ENCODE data around the gene INAFM1.

The INAFM1 gene

DNA sequence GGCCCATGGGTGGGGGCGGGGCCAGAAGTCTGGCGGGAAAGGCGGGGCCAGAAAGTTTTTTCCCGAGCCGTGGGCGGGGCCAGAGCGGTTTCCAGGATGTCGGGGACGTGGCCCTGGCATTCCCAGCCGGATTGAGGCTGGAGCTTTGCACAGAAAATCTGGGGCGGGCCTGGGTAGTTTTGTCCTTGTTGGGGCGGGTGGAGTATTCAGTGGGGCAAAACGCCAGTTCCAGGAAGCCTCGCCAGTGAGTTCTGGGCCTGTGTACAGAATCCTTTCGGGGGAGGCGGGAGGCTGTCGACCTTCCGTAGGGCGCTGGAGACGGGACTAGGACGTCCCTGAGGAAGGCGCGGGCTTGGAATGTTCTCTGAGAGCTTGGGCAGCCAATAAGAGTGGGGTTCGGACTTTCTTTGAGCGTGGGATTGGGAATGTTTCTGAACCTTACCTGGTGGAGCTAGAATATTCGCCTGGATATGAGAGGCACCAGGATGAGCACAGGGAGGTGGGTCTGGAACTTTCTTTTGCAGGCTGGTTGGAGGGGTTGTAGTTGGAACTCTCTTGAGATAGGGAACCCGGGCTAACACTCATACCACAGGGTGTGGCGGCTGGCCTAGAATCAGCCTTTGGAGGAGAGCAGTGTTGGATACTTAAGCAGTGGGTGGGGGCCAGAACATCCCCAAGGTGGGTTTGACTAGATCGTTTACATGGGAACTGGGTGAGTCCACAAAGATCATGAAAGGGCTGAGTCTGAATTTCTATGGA is 17.1 kb upstream of the INAFM1 start:
- H3K9me3 ChIP-seq (ENCODE audit: control insufficient read depth, insufficient read depth, low read depth, low read length), result no peaks in the 10 kb centered on the region
- CTCF ChIA-PET, result interaction anchor here (0.5 to 3.3 kb wide), 6 partner anchors 12 to 26 kb away, joined by 3 to 44 read pairs (median 4); no protein-coding TSS in a partner anchor
- peak overlapping the region; percentile 67 for H3K27ac ChIP-seq (ENCODE audit: extremely low read depth, low read depth, low read length)
- H3K36me3 ChIP-seq (ENCODE audit: control insufficient read depth in 2 of 2, insufficient read depth in 1 of 2, low read length in 2 of 2), result peaks cover 16 to 36% of the 10 kb centered on the region in 2 experiments; a peak in 2 of 3 replicates
- POLR2A ChIA-PET, result interaction anchor here (0.9 to 3.7 kb wide), 16 partner anchors 10 to 258 kb away, joined by 3 to 108 read pairs (median 8); partner anchors contain the start of genes DHX34, INAFM1 and ZC3H4
- peaks cover 19% of the 10 kb centered on the region for H3K4me1 ChIP-seq (ENCODE audit: control insufficient read depth, insufficient read depth, low read length)
- peak overlapping the region; percentile 47 for H3K4me3 ChIP-seq (ENCODE audit: low read depth, low read length)
- TF ChIP-seq, protein P1, sequence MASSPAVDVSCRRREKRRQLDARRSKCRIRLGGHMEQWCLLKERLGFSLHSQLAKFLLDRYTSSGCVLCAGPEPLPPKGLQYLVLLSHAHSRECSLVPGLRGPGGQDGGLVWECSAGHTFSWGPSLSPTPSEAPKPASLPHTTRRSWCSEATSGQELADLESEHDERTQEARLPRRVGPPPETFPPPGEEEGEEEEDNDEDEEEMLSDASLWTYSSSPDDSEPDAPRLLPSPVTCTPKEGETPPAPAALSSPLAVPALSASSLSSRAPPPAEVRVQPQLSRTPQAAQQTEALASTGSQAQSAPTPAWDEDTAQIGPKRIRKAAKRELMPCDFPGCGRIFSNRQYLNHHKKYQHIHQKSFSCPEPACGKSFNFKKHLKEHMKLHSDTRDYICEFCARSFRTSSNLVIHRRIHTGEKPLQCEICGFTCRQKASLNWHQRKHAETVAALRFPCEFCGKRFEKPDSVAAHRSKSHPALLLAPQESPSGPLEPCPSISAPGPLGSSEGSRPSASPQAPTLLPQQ (tag by site-specific recombination; IDR thresholded peaks at IDR 0.05), result peak; percentile 29
- no peak for TF ChIP-seq ZFP3 (tag by site-specific recombination; IDR thresholded peaks at IDR 0.05; ENCODE audit: low read depth)
- TF ChIP-seq ZNF560 (tag by site-specific recombination; IDR thresholded peaks at IDR 0.05; ENCODE audit: borderline replicate concordance), result no peak
- TF ChIP-seq, protein P2, sequence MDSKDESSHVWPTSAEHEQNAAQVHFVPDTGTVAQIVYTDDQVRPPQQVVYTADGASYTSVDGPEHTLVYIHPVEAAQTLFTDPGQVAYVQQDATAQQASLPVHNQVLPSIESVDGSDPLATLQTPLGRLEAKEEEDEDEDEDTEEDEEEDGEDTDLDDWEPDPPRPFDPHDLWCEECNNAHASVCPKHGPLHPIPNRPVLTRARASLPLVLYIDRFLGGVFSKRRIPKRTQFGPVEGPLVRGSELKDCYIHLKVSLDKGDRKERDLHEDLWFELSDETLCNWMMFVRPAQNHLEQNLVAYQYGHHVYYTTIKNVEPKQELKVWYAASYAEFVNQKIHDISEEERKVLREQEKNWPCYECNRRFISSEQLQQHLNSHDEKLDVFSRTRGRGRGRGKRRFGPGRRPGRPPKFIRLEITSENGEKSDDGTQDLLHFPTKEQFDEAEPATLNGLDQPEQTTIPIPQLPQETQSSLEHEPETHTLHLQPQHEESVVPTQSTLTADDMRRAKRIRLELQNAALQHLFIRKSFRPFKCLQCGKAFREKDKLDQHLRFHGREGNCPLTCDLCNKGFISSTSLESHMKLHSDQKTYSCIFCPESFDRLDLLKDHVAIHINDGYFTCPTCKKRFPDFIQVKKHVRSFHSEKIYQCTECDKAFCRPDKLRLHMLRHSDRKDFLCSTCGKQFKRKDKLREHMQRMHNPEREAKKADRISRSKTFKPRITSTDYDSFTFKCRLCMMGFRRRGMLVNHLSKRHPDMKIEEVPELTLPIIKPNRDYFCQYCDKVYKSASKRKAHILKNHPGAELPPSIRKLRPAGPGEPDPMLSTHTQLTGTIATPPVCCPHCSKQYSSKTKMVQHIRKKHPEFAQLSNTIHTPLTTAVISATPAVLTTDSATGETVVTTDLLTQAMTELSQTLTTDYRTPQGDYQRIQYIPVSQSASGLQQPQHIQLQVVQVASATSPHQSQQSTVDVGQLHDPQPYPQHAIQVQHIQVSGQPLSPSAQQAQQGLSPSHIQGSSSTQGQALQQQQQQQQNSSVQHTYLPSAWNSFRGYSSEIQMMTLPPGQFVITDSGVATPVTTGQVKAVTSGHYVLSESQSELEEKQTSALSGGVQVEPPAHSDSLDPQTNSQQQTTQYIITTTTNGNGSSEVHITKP (tag by site-specific recombination; IDR thresholded peaks at IDR 0.05), result peak; percentile 67; the same call in 1 of the 2 replicates
- TF ChIP-seq FEZF1 (tag by site-specific recombination; IDR thresholded peaks at IDR 0.05), result 0 out of 2 replicates have a peak, but pooled peaks have one; percentile 24
- no peak for TF ChIP-seq ZNF311 (tag by site-specific recombination; IDR thresholded peaks at IDR 0.05; ENCODE audit: borderline replicate concordance)
- TF ChIP-seq OSR2 (tag by site-specific recombination; IDR thresholded peaks at IDR 0.05), result no peak
- peak; percentile 36 for TF ChIP-seq KLF9 (tag by site-specific recombination; IDR thresholded peaks at IDR 0.05; ENCODE audit: low read depth)
- peak; percentile 26; the same call in 1 of the 2 replicates for TF ChIP-seq ZBTB8A (tag by site-specific recombination; IDR thresholded peaks at IDR 0.05)
- no peak for TF ChIP-seq ZNF768 (tag by site-specific recombination; IDR thresholded peaks at IDR 0.05)
- TF ChIP-seq, protein P3, sequence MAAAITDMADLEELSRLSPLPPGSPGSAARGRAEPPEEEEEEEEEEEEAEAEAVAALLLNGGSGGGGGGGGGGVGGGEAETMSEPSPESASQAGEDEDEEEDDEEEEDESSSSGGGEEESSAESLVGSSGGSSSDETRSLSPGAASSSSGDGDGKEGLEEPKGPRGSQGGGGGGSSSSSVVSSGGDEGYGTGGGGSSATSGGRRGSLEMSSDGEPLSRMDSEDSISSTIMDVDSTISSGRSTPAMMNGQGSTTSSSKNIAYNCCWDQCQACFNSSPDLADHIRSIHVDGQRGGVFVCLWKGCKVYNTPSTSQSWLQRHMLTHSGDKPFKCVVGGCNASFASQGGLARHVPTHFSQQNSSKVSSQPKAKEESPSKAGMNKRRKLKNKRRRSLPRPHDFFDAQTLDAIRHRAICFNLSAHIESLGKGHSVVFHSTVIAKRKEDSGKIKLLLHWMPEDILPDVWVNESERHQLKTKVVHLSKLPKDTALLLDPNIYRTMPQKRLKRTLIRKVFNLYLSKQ (tag by site-specific recombination; IDR thresholded peaks at IDR 0.05; ENCODE audit: borderline replicate concordance), result no peak
- TF ChIP-seq, protein P4, sequence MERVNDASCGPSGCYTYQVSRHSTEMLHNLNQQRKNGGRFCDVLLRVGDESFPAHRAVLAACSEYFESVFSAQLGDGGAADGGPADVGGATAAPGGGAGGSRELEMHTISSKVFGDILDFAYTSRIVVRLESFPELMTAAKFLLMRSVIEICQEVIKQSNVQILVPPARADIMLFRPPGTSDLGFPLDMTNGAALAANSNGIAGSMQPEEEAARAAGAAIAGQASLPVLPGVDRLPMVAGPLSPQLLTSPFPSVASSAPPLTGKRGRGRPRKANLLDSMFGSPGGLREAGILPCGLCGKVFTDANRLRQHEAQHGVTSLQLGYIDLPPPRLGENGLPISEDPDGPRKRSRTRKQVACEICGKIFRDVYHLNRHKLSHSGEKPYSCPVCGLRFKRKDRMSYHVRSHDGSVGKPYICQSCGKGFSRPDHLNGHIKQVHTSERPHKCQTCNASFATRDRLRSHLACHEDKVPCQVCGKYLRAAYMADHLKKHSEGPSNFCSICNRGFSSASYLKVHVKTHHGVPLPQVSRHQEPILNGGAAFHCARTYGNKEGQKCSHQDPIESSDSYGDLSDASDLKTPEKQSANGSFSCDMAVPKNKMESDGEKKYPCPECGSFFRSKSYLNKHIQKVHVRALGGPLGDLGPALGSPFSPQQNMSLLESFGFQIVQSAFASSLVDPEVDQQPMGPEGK (tag by site-specific recombination; IDR thresholded peaks at IDR 0.05), result no peak; the same call in none of the 2 replicates
- no peak for TF ChIP-seq ZNF184 (tag by site-specific recombination; IDR thresholded peaks at IDR 0.05)
- TF ChIP-seq ZNF335 (tag by site-specific recombination; conservative IDR thresholded peaks at IDR 0.05), result peak; percentile 77
- TF ChIP-seq, protein P5, sequence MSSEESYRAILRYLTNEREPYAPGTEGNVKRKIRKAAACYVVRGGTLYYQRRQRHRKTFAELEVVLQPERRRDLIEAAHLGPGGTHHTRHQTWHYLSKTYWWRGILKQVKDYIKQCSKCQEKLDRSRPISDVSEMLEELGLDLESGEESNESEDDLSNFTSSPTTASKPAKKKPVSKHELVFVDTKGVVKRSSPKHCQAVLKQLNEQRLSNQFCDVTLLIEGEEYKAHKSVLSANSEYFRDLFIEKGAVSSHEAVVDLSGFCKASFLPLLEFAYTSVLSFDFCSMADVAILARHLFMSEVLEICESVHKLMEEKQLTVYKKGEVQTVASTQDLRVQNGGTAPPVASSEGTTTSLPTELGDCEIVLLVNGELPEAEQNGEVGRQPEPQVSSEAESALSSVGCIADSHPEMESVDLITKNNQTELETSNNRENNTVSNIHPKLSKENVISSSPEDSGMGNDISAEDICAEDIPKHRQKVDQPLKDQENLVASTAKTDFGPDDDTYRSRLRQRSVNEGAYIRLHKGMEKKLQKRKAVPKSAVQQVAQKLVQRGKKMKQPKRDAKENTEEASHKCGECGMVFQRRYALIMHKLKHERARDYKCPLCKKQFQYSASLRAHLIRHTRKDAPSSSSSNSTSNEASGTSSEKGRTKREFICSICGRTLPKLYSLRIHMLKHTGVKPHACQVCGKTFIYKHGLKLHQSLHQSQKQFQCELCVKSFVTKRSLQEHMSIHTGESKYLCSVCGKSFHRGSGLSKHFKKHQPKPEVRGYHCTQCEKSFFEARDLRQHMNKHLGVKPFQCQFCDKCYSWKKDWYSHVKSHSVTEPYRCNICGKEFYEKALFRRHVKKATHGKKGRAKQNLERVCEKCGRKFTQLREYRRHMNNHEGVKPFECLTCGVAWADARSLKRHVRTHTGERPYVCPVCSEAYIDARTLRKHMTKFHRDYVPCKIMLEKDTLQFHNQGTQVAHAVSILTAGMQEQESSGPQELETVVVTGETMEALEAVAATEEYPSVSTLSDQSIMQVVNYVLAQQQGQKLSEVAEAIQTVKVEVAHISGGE (tag by site-specific recombination; conservative IDR thresholded peaks at IDR 0.05; ENCODE audit: low read depth), result peak; percentile 37
- peak; percentile 52 for TF ChIP-seq SP2 (tag by site-specific recombination; IDR thresholded peaks at IDR 0.05)
- no peak for TF ChIP-seq TCF7L2 (IDR thresholded peaks at IDR 0.05; ENCODE audit: borderline replicate concordance, low read depth, low read length)
- TF ChIP-seq ZNF658 (tag by site-specific recombination; IDR thresholded peaks at IDR 0.05), result no peak
